H7 (cell line): ENCODE results near the gene NR5A1. TPM values are rescaled to one million over a fixed set of nuclear protein-coding genes. Genes with fewer than 3 reads are reported as not detected.

Experiments used
- total RNA-seq: library from RNA; depleted of rRNA; stranded (reverse); fragments of >200 nt; shearing (Covaris generic); gene quantifications from 2 replicates; pipeline ENCODE4 v1.2.3, GENCODE V29; 2014; rRNA removed

Gene NR5A1
- total RNA-seq, 1 experiment from 2014 or later, result 0.73 TPM

Other genes starting within 250 kb of the NR5A1 start
- 17.1 and 17.6 TPM in 2 replicates for gene NEK6, start 249.4 kb downstream of the NR5A1 start, total RNA-seq
- 185 and 231 TPM in 2 replicates for gene PSMB7, start 92.0 kb downstream of the NR5A1 start, total RNA-seq
- not detected in 2 replicates for gene ADGRD2, start 56.9 kb downstream of the NR5A1 start, total RNA-seq